ENCODE measurements around the gene APMAP.

DNA sequence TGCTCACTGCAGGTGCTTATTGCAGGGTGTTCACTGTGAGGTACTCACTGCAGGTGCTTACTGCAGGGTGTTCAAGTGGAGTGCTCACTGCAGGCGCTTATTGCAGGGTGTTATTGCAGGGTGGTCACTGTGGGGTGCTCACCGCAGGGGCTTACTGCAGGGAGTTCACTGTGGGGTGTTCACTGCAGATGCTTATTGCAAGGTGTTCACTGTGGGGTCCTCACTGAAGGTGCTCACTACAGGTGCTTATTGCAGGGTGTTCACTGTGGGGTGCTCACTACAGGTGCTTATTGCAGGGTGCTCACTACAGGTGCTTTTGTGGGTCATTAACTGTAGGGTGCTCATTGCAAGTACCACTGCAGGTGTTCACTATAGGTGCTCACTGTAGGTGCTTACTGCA lies 20.2 kb downstream of the APMAP start:
- TF ChIP-seq FIP1L1 (IDR thresholded peaks at IDR 0.05; ENCODE audit: low read depth, low read length, poor library complexity, severe bottlenecking), result no peak
- no peak for TF ChIP-seq STAG1 (CRISPR knock-in tag; IDR thresholded peaks at IDR 0.05; ENCODE audit: borderline replicate concordance)
- no peak for TF ChIP-seq SMAD1 (IDR thresholded peaks at IDR 0.05; ENCODE audit: low read depth, low read length, partially characterized antibody)
- no peak for TF ChIP-seq EGR1 (conservative IDR thresholded peaks at IDR 0.05)
- TF ChIP-seq SP2 (IDR thresholded peaks at IDR 0.05; ENCODE audit: extremely low read depth, low read depth, low read length, poor library complexity, severe bottlenecking), result no peak
- no peak for TF ChIP-seq CC2D1A (IDR thresholded peaks at IDR 0.05)
- TF ChIP-seq CAMTA2 (CRISPR knock-in tag; conservative IDR thresholded peaks at IDR 0.05), result no peak

Measured in K562 (cell line).